ENCODE measurements around the gene RAB11FIP5. TPM values are rescaled to one million over a fixed set of nuclear protein-coding genes. Genes with fewer than 3 reads are reported as not detected.

The RAB11FIP5 gene
- total and polyA plus RNA-seq, 8 donors: 10.1 to 17.6 (median 15.2) TPM

GRCh38 chr2:73043276-73043675 is 69.5 kb downstream of the RAB11FIP5 start:
- no peak for TF ChIP-seq CTCF (IDR thresholded peaks at IDR 0.05)
- no peak for FAIRE-seq

DNA sequence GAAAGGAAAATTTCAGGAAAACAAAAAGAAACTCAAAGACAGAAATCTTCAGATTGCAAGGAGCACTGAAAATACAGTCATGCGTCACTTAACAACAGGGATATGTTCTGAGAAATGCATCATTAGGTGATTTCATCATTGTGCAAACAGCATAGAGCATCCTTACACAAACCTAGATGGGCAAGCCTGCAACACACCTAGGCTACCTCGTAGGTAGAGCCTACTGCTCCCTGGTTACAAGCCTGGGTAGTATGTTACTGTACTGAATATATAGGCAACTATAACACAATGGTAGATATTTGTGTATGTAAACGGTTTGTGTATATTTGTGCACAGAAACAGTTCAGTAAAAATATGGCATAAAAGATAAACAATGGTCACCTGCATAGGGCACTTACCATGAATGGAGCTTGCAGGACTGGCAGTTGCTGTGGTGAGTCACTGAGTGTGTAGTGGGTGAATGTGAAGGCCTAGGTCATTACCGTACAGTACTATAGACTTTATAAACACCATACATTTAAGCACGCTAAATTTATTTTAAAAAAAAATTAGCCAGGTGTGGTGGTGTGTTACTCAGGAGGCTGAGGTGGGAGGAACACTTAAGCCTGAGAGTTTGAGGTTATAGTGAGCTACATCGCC is 74.7 kb downstream of the RAB11FIP5 start:
- TF ChIP-seq CTCF (IDR thresholded peaks at IDR 0.05): no peak
- Histone ChIP-seq H3K4me1 (no peaks in the 10 kb centered on the region), H3K27me3 (no peaks in the 10 kb centered on the region), H3K27ac (no peak overlapping the region), H3K36me3 (no peaks in the 10 kb centered on the region), H3K4me3 (no peak overlapping the region), H3K9me3 (no peaks in the 10 kb centered on the region)
- FAIRE-seq: no peak
- no peak for ATAC-seq
- 84 to 90% methylated on average over 6 of the region's 6 CpGs for WGBS, 2 donors
- DNase-seq: no peak
- intact Hi-C loops (cut with DNase I): no loop called here

More at GRCh38 chr2:73043276-73043675, 69.5 kb downstream of the RAB11FIP5 start:
- Histone ChIP-seq H3K4me1 (no peaks in the 10 kb centered on the region), H3K27me3 (no peaks in the 10 kb centered on the region), H3K36me3 (no peaks in the 10 kb centered on the region), H3K4me3 (no peak overlapping the region), H3K9me3 (no peaks in the 10 kb centered on the region), H3K27ac (no peak overlapping the region)
- 90 to 96% methylated on average over 5 of the region's 5 CpGs for WGBS, 2 donors
- DNase-seq: no peak
- intact Hi-C loops (cut with DNase I): no loop called here
- ATAC-seq: no peak

DNA sequence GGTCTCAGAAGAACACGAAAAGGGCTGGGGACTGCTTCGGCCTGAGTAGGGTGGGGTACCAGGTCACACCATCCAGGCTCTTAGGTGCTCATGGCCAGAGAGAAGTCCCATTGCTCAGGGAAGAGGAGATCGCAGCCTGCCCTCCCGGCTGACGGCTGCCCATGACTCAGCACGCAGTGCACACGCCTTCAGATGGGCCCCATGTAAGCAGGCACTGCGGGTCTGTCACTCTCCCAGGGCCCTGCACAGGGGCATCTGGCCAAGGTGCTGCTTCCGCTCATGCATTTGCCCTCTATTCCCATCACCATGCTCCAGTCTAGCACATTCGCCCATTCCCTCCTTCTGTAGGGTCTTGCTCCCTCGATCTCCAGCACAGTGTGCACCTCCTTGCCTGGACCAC is 76.0 kb downstream of the RAB11FIP5 start:
- Histone ChIP-seq H3K27me3 (no peaks in the 10 kb centered on the region), H3K36me3 (no peaks in the 10 kb centered on the region), H3K4me1 (peaks cover 0 to 10% (median 0%) of the 10 kb centered on the region in 3 donors), H3K4me3 (no peak overlapping the region), H3K9me3 (no peaks in the 10 kb centered on the region), H3K27ac (no peak overlapping the region)
- FAIRE-seq (no peak), DNase-seq (no peak), ATAC-seq (no peak)
- TF ChIP-seq CTCF (IDR thresholded peaks at IDR 0.05): no peak
- intact Hi-C loops (cut with DNase I): no loop called here
- WGBS, 2 donors: 94% methylated on average over 11 of the region's 11 CpGs

DNA sequence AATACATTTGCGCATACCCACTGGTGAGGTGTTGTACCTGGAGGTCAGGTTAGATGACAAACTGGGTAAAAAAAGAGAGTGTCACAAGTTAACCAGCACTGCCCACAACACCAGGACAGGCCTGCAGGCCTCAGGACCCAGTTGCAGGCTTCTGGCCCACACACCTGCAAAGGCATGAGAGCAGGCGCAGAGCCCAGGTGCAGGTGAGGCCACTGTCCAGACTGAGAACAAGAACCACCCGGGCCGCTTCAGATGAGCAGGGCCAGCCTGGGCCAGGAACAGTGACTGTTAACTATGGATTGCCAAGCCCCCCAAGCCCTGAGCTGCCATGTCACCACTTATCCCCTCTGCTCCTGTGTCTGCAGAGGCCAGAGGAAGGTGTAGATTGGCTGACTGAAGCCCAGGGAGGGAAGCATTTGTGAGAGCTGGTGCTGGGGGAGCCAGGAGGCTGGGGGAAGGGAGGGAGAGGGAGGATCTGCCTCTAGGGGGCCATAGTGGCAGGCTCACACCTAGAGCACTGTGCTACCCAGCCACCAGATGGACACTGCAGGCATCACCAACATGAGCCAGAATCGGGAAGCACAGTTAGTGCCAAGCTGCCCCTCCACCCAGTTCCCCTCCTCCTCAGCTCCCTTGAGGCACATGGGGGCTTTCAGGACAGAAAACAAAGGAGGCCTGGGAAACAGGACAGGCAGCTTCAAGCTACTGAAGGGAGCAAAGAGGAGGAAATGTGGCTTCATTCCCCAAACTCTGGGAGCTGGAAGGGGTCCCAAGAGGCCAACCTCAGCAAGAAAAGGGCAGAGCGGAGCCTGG is 76.6 kb downstream of the RAB11FIP5 start:
- no peaks in the 10 kb centered on the region for H3K36me3 ChIP-seq
- no peak for TF ChIP-seq CTCF (IDR thresholded peaks at IDR 0.05)
- no peak for ATAC-seq
- no peak for FAIRE-seq
- H3K4me3 ChIP-seq: no peak overlapping the region
- H3K27me3 ChIP-seq: no peaks in the 10 kb centered on the region
- 84 to 90% methylated on average over 6 of the region's 6 CpGs for WGBS, 2 donors
- peaks cover 0 to 10% (median 0%) of the 10 kb centered on the region in 3 donors for H3K4me1 ChIP-seq
- DNase-seq: no peak
- no peaks in the 10 kb centered on the region for H3K9me3 ChIP-seq
- intact Hi-C loops (cut with DNase I): no loop called here
- no peak overlapping the region for H3K27ac ChIP-seq

All from pancreas (tissue), 10 donors.